GM18502 (cell line): ENCODE results near the gene ACOXL.
"Not testable (repeated sequence)": the region's sequence is repeated elsewhere in the genome, so short reads cannot be mapped to it uniquely, and the experiment has no call there.

ENCODE experiments used
- ATAC-seq: cut with Tn5 transposase; IDR thresholded peaks from one replicate; pipeline ENCODE4 v1.9.1; 2021; ENCODE audit warnings: mild to moderate bottlenecking; ENCODE audit not compliant: unreplicated experiment, poor library complexity

Gene ACOXL

DNA sequence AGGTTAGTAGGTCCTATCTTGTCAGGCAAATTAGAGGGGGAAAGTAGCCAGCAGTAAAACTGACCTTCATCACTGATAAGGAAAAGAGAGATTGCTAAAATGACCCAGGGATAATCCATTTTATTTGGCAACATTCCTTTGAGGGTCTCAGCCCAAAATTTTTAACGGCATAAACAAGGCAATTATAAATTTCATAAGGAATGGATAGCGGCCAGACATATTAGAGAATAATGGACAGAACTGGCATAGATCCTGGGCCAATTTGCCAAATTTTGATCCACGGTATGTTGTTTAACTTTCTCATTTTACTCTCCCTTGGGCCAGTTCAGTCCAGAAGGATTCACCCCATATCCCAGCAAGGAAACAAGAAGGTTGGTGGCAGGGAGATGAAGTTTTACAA is 217.9 kb downstream of the ACOXL start:
- no peak for ATAC-seq

DNA sequence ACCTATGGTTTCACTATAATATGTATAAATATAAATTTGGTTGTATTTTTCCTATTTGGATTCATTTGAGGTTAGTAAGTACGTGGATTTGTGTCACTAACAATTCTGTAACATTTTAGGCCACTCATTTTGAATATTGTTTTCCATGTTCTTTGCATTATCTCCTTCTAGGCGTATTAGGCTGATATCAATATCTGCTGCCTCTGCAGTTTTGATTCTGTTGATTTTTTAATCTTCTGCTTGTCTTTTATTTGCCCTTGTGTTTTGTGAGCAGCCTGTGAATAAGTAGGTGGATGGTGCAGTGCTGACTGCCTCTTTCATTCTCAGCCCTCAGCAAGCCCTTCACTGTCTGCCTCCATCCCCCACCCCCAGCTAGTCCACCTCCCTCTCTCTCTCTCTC is 222.7 kb downstream of the ACOXL start:
- no peak for ATAC-seq

DNA sequence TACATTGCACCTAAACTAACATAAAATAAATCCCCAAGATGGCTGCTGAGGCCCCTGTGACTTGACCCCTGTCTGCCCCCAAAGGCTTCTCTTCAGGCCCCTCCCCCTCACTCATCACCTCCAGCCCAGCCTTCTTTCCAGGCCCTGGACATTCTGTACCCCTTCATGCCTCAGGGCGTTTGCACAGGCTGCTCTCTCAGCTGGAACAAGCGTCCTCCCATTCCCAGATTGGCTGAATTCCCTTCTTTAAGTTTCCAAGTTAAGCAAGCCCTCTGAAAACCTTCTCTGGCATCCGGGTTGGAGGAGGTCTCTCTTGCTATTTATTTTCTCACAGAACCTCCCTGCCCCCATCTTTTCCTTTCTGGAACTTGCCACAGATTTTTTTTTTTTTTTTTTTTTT is 223.2 kb downstream of the ACOXL start:
- ATAC-seq: no peak

DNA sequence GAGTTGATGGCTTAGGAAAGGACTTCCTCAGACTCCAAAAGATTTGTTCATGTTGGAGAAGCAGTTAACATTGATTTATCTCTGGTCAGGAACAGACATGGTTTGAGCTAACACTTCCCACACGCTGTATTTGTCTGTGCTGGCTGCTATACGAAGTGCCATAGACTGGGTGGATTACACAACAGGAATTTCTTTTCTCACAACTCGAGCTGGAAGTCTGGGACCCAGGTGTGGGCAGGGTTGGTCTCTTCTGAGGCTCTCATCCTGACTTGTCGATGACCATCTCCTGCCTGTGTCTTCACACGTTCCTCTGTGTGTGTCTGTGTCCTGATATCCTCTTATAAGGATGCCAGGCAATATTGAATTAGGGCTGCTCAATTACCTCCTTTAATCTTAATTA is 224.9 kb downstream of the ACOXL start:
- no peak for ATAC-seq

DNA sequence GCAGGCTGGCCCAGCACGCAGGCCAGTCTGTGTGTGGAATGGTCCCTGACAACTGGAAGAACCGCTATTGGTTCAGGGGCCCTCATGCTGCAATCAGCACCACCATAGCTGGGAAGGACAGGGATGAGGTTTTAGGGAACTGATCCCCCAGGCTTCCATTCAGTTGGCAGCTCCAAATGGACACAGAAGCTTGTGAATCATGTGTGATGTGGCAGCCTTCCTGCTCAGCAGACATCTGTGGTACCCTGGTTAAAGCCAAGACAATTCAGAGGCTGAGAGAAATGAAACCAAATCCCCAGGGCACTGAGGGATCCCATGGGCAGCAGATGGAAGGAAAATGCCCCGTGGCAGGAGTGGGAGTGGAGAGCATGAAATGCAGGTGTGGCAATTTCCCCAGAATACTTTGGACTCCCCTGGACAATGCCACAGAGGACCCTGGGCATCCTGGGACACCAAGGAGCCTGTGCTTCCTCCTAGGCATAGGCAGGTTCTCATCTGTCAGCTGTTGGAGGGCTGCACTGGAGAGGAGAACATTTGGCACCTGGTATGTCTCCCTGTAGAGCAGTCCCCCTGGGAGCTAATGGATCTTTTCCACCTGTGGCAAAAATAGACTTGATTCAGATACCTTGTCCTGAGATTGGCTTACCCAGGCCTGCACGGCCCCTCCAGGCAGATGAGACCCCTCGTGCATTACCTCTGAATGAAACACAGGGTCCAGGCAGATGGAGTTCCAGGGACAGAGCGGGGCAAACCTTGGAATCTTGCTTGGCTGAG is 226.2 kb downstream of the ACOXL start:
- ATAC-seq: no peak

DNA sequence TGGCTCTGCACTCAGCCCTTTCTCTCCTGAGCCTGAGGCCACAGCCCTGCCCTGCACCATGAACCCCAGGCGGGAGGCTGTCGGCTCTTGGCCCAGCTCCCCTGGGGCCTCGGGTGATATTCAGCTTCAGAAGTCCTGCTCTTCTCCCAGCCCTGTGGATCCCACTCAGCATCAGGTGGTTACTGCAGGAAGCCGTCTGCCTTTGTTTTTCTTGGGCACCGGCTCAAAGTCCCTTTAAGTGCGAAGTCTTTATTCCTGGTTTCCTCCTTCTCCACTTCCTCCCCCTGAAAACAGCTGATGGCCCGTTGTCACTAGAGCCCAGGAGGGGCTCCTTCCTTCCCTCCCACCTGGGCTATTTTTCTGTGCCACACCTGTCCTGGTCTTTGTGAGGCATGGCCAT is 226.8 kb downstream of the ACOXL start:
- ATAC-seq: no peak

DNA sequence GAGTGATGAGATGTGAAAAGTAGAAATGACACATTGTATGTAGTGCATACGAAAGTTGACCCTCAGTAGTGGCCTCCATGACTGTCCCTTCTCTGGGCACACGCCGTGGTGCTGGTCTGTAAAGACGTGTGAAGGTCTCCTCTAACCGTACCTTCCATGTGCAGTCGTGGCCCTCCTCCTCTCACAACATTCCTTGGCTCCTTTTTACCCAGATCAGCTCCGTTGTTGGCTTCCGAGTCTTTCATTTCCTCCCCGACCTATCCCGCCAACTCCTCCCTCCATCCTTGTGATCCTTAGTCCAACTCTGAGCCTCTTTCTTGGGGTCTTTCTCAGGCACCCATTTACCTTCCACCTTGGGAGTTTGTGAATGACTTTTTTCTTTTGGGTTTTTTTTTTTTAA is 227.9 kb downstream of the ACOXL start:
- no peak for ATAC-seq

DNA sequence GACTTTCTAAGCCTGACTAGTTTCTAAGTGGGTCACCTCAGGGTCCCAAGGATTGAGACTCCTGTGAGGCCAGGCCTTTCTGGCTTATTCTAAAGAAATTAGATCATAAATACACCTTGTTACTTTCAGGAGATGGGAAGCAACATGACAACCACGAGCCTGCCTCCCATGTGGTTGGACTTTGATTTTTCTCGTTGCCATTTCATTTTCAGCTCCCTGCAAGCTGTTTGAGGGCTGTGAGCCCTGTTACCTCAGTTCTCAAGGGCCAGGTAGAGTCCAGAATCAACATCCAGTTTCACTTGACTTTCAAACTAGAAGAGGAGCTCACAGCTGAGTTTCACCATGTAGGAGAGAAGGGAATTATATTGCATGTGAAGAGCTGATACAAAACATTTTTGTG is 228.6 kb downstream of the ACOXL start:
- no peak for ATAC-seq

DNA sequence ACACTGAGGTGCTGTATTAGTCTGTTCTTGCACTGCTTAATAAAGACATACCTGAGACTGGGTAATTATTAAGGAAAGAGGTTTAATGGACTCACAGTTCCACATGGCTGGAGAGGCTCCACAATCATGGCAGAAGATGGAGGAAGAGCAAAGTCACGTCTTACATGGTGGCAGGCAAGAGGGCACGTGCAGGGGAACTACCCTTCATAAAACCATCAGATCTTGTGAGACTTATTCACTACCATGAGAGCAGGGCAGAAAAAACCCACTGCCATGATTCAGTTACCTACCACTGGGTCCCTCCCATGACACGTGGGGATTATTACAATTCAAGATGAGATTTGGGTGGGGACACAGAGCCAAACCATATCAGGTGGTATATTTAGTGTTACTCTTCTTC is 229.3 kb downstream of the ACOXL start:
- not testable (repeated sequence) for ATAC-seq

DNA sequence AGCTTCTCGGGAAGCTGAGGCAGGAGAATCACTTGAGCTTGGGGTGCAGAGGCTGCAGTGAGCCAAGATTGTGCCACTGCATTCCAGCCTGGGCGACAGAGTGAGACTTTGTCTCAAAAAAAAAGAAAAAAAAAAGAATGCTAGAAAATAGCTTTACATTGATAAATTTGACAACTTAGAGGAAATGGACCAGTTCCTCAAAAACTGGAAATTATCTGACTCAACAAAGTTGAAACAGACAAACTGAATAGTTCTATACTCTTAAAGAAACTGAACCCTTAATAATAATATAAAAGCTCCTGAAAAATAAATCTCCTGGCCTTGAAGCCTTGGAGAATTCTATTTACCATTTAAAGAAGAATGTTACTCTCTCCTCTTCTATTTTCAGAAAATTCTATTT is 237.3 kb downstream of the ACOXL start:
- ATAC-seq: no peak

DNA sequence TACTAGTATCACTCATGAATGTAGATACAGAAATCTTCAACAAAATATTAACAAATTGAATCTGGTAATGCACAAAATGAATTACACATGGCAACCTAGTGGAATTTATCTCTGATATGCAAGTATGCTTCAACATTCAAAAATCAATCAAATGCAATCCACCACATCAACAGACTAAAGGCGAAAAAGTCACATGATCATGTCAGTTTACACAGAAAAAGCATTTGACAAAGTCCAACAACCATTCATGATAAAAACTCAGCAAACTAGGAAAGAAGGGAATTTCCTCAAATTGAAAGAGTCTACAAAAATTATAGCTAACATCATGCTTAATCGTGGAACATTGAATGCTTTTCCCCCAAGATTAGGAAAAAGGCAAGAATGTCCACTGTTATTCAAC is 237.8 kb downstream of the ACOXL start:
- ATAC-seq: no peak

DNA sequence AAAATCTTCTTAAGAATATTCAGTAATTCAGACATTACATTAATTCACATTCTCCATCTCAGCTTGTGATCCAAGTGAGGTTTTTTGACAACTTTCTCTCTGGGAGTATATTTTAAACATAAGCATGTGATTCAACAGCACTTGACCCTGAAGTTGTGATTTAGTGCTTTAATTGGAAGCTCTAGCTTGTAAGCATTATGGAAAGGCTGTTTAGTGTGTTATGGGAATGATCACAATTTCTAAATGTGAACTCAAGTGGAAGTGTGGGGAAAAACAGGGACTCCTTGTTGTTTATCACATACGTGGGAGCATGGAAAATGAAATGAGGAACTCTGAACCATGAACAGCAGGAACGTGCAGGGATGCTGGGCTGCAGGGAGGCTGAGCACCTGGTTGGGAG is 239.4 kb downstream of the ACOXL start:
- no peak for ATAC-seq

DNA sequence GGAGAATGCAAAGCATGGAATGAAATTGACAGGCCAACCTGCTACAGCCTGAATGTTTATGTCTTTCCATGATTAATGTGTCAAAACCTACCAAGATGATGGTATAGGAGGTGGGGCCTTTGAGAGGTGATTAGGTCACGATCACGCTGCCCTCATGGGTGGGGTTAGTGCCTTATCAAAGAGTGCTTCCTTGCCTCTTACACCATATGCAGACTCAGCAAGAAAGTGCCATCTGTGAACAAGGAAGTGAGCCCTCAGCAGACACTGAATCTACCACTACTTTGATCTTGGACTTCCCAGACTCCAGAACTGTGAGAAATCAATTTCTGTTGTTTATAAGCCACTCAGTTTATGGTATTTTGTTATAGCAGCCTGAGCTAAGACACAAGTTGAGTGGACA is 240.9 kb downstream of the ACOXL start:
- ATAC-seq: no peak

DNA sequence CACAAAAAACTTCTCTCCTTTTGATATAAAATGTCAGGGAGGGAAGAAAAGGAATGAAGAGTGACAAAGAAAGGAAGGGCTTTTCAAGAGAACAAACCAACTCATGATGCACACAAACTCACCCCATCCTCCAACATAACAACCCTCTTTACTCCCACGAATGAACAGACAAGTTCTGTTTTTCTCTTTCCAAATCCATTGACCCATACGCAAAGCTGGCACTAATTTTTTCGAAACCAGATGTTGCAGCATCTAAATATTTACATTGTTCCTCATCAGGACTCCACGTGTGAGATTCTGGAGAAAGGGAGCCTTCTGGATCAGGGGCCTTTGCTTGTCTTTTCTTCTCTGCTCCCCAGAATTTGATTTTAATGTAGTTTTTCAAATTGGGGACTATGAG is 245.0 kb downstream of the ACOXL start:
- ATAC-seq: no peak

DNA sequence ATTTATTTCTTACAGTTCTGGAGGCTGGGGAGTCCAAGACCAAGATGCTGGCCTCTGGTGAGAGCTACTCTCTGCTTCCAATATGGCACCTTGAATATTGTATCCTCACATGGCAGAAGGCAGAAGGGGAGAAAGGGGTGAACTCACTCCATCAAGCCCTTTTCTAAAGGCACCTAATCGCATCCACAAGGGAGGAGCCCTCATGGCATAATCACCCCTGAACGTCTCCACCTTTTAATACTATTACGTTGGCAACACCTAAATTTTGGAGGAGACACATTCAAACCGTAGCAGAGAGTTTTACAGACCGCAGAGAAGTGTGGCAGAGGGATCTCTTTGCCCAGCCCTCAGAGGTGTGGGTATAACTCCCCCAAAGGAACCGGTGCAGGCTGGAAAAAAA is 245.8 kb downstream of the ACOXL start:
- no peak for ATAC-seq

DNA sequence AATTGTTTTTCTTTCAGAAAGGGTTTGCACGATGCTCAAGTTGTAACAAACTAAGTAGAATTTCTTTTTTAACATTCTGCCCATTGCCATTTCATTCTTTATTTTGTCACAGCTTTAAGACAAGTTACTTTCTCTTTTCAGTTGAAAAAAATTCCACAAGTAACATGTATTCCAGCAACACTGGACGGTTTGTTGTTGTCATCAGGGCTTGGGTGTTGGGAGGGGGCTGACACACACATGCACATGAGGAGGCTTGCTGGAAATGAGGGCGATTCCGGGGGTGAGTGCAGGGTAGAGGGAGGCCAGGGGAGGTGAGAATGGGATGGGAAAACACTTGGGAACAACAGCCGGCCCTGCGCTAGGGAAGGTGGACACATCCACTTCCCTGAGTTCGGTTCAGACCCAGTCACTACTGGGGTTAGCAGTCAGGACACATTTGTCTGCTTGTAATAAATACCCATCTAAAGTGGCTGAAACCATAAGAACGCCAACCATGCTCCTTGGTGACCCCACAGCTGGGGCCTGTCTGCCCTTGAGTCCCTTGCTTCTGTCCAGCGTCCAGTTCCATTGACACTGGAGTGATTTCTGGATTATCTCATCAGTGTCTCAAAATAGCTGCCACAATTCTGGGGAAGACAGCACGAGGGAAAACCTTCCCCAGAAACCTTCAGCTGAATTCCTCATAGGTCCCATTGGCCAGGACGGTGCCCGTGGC is 246.5 kb downstream of the ACOXL start:
- no peak for ATAC-seq

DNA sequence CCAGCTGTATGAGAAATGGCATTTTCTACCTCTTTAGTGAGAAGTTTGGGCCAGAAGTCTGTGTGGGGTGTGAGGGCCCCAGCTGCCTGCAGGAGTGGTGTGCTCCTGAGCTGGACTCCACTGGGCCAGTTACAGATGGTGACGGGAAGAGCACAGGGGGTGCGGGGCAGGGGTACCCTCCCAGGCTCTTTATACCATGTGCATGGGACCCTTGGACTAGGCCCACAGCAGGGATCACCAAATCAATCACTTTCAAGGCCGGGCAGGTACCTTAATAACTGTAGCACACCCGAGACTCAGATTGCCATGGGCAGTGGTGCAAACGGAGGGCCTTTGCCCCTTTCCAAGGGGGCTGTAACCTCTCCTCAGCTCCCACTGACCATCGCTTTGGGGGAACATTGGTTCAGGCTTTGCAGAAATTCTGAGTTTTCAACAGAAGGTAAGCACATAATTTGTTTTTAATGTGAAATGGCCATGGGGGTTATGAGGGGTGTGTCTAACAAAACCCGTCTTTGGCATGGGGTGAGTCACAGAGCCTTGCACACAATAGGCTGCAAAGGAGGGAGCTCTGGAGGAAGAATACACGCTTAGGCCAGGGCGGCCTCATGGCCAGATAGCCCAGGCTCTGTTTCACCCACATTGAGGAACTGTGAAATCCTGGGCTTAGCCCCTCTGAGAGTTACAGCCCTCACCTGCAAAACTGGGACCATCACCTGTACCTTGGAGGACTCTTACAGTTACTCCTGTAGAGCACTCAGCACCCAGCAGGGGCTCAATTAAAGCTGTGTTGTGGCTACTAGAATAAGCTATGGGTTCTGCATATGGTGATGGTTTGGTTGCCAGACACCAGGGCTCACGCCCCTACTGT is 247.3 kb downstream of the ACOXL start:
- ATAC-seq: no peak

DNA sequence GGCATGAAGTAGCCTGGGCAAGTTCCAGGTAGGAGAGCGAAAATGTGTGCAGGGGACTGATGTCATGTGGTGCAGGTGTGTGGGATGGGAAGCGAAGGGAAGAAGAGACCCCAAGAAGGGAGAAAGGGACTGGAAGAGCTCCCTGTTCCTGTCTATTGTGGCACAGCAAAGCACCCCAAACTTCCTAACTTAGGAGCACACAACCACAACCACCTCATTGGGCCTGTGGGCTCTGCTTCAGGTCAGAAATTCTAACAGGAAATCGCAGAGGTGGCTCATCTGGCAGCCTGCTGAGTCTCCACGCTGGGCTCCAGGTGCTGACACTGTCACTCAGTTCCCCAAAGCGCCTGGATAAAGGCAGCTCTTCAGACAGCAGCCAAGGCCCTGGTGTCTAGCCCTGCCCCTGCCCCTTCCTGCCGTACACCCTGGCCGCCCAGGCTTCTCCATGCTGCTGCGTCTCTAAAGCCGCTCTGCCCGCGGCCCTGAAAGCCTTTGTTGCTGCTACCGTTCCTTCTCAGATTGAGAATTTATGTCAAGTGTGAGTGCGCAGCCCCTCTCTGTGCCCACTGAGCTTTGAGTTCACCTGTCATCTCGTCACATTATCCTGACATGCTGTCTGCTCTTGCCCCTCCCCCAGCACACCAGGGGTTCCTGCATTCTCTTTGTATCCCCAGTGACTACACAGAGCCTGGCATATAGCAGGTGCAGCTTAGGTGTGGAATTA is 248.1 kb downstream of the ACOXL start:
- ATAC-seq: no peak

DNA sequence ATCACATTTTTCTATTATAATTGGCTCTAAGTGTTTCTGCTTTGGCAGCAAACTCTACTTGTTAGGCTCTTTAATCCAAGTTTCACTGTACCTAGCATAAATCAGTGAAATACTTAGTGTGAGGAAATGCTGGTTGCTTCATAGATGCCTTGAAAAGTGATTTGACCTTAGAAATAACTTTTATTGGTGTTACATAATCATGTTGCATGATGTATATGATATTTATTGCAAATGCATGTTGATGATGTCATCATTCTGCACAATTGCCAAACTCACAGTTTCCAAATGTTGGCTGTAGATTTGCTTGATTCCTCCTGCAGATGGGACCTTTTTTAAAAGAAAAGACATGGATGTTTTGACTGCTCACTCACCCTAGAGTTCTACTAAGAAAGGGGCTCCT is 250.8 kb downstream of the ACOXL start:
- ATAC-seq: no peak

DNA sequence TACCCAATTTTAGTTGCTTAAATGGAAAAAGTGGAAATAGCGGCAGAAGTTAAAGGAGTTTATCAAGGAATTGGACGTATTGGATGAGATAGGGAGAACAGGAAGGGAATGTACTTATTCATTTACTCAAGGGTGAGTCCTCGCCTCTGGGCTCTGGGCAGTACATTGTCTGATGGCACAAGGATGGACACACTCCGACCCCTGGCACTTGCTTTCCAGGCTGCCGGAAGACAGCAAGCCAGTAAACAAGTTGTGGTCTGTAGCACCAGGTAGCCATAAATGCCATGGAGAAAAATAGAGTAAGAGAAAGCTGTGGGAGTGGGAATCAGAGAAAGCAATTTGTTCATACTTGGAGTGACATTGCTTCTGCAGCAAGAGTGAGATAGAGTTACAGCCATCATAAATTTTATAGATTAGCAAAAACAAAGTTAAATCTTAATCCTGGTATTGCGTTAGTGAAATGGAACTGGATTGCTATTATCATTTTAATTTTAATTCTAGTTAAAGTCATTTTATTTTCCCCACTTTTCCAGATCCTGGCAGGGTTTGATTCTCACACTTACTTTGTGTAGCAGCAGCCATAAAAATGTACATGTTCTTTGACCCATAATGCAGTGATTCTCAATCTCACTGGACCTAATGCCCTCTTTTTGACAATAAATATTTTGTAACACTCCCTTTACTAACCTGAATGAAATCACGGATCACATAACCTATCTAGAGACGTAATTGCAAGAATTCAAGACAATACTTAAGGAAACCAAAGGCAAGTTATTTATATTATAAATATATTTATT is 252.5 kb downstream of the ACOXL start:
- no peak for ATAC-seq
